ENCODE results near the gene CRPPA. TPM values are rescaled to one million over a fixed set of nuclear protein-coding genes. Genes with fewer than 3 reads are reported as not detected.

Gene CRPPA
- total and polyA plus RNA-seq, 2 of the 4 experiments (the other 2 are of a cell fraction): 0.67 to 1.3 TPM

DNA sequence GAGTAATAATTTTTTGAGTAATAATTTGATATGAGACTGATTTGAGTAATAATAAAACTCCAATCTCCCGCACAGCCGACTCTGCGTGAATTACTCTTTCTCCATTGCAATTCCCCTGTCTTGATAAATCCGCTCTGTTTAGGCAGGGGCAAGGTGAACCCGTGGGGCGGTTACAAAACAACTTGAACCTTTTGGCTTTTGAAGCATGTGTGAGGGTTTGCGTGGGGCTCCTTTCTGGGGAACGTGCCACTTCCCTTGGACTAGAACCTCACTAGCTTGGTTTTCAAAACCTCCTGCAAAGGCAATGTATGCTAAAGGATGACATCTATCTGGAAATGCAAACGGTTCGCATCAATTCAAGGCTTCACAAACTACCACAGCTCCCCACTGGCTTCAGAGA lies 1.5 kb downstream of the CRPPA start:
- ATAC-seq (ENCODE audit: low read depth): no peak
- peak overlapping the region; percentile 96; the same call in 1 of the 2 replicates for H3K9ac ChIP-seq (ENCODE audit: low read depth, low read length)
- no peak for DNase-seq
- peaks cover 7 to 8% of the 10 kb centered on the region in 2 experiments; a peak in 2 of 4 replicates for H3K79me1 ChIP-seq (ENCODE audit: low read depth in 1 of 2, low read length in 2 of 2)
- H3K4me1 ChIP-seq (ENCODE audit: control insufficient read depth, insufficient read depth, low read length): peaks cover 11% of the 10 kb centered on the region
- H3K9me3 ChIP-seq (ENCODE audit: control insufficient read depth, insufficient read depth, low read length): no peaks in the 10 kb centered on the region
- peak overlapping the region; percentile 92 for H2BK120ac ChIP-seq (ENCODE audit: low read depth, low read length)
- peak overlapping the region; percentile 95 for H3K4ac ChIP-seq (ENCODE audit: low read depth, low read length)
- H3K56ac ChIP-seq (ENCODE audit: extremely low read depth, insufficient read depth, low read length): no peak overlapping the region
- H2AFZ ChIP-seq (replicated peaks; ENCODE audit: low read length, poor library complexity): peak overlapping the region; percentile 97
- ChIA-PET CTCF (no interaction called here), POLR2A (ENCODE audit: unreplicated experiment) (interaction anchor here (0.5 kb wide), 1 partner anchor 22 kb away, joined by 3 read pairs; no protein-coding TSS in a partner anchor)
- H3K14ac ChIP-seq (replicated peaks; ENCODE audit: low read depth, low read length): peak overlapping the region; percentile 96
- in situ Hi-C loops (cut with MboI; ENCODE audit: low sequenced_read_pairs): no loop called here
- no peak overlapping the region for H2BK20ac ChIP-seq (ENCODE audit: low read depth, low read length)
- peak overlapping the region; percentile 81 for H4K91ac ChIP-seq (ENCODE audit: insufficient read depth, low read depth, low read length)
- dilution Hi-C loops (cut with HindIII; ENCODE audit: low sequenced_read_pairs, unreplicated experiment): no loop called here
- no peaks in the 10 kb centered on the region for H3K36me3 ChIP-seq (ENCODE audit: control insufficient read depth, insufficient read depth, low read length)
- H3K18ac ChIP-seq (ENCODE audit: low read depth, low read length): no peak overlapping the region
- 100% methylated on average over 2 of the region's 10 CpGs; no CpG with 5 or more reads in 1 of the 2 experiments for WGBS, 2 experiments (ENCODE audit: extremely low coverage in 2 of 2, insufficient read length in 1 of 2)
- peaks cover 8% of the 10 kb centered on the region for H3K9me1 ChIP-seq (ENCODE audit: insufficient read depth, low read length)
- H2AK9ac ChIP-seq (replicated peaks; ENCODE audit: low read depth, low read length, poor library complexity): peak overlapping the region; percentile 6
- TF ChIP-seq CEBPB (IDR thresholded peaks at IDR 0.05; ENCODE audit: low read depth, low read length) (no peak), RCOR1 (IDR thresholded peaks at IDR 0.05; ENCODE audit: insufficient replicate concordance, low read length) (no peak), BHLHE40 (IDR thresholded peaks at IDR 0.05; ENCODE audit: low read depth, low read length) (no peak), NFE2L2 (IDR thresholded peaks at IDR 0.05; ENCODE audit: low read depth, low read length) (no peak), SMC3 (IDR thresholded peaks at IDR 0.05; ENCODE audit: low read depth, low read length) (no peak), FOS (IDR thresholded peaks at IDR 0.05; ENCODE audit: low read depth, low read length) (no peak), MAZ (IDR thresholded peaks at IDR 0.05; ENCODE audit: borderline replicate concordance, low read depth, low read length) (no peak), MAFK (IDR thresholded peaks at IDR 0.05; ENCODE audit: low read depth, low read length) (no peak), POLR2A (IDR thresholded peaks at IDR 0.05; ENCODE audit: low read depth, low read length) (no peak), RAD21 (IDR thresholded peaks at IDR 0.05; ENCODE audit: low read length) (no peak)
- TF ChIP-seq, protein P1, sequence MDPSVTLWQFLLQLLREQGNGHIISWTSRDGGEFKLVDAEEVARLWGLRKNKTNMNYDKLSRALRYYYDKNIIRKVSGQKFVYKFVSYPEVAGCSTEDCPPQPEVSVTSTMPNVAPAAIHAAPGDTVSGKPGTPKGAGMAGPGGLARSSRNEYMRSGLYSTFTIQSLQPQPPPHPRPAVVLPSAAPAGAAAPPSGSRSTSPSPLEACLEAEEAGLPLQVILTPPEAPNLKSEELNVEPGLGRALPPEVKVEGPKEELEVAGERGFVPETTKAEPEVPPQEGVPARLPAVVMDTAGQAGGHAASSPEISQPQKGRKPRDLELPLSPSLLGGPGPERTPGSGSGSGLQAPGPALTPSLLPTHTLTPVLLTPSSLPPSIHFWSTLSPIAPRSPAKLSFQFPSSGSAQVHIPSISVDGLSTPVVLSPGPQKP (IDR thresholded peaks at IDR 0.05; ENCODE audit: borderline replicate concordance, low read depth, low read length): no peak
- TF ChIP-seq, protein P2, sequence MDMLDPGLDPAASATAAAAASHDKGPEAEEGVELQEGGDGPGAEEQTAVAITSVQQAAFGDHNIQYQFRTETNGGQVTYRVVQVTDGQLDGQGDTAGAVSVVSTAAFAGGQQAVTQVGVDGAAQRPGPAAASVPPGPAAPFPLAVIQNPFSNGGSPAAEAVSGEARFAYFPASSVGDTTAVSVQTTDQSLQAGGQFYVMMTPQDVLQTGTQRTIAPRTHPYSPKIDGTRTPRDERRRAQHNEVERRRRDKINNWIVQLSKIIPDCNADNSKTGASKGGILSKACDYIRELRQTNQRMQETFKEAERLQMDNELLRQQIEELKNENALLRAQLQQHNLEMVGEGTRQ (IDR thresholded peaks at IDR 0.05; ENCODE audit: low read depth, low read length): no peak
- H3K27ac ChIP-seq (ENCODE audit: insufficient read depth, low read length): no peak overlapping the region
- no peak overlapping the region for H3K4me3 ChIP-seq (ENCODE audit: insufficient read depth, low read depth, low read length)
- peak overlapping the region; percentile 86 for H2BK5ac ChIP-seq (ENCODE audit: low read depth, low read length, poor library complexity, severe bottlenecking)
- H4K5ac ChIP-seq (ENCODE audit: low read depth, low read length): peak overlapping the region; percentile 83
- H2AK5ac ChIP-seq (ENCODE audit: low read depth, low read length): peak overlapping the region; percentile 18; the same call in 1 of the 2 replicates
- peak overlapping the region; percentile 73; the same call in 1 of the 2 replicates for H3K23ac ChIP-seq (ENCODE audit: low read depth, low read length)
- H4K20me1 ChIP-seq (ENCODE audit: insufficient read depth, low read length): no peaks in the 10 kb centered on the region
- H2BK15ac ChIP-seq (ENCODE audit: low read depth, low read length): no peak overlapping the region; the same call in 2 of the 3 replicates
- intact Hi-C loops (cut with micrococcal nuclease): loop anchor here (10.0 kb wide), 1 partner anchor 495 kb away; no protein-coding TSS in a partner anchor
- H4K8ac ChIP-seq (ENCODE audit: low read depth in 2 of 2, low read length in 2 of 2): peak overlapping the region; percentile 91 to 99
- peak overlapping the region; percentile 71; the same call in 1 of the 2 replicates for H3K4me2 ChIP-seq (ENCODE audit: low read depth, low read length)
- H3K27me3 ChIP-seq (ENCODE audit: control insufficient read depth, insufficient read depth, low read length): no peaks in the 10 kb centered on the region
- BruUV-seq (replicated peaks): no TSS peak

All from IMR-90 (cell line).